Gastrocnemius medialis (tissue), 4 donors: Measurements from ENCODE around the gene YOD1. TPM values are rescaled to one million over a fixed set of nuclear protein-coding genes. Genes with fewer than 3 reads are reported as not detected.
A peak's percentile ranks its signal among the peaks of the same experiment; 100 is the strongest.

ENCODE experiments used
- ATAC-seq, 2 donors: fragments of 150-250 bp; one replicate each; pipeline ENCODE4 v1.9.1; 2016
- DNase-seq, 2 donors: peaks; one replicate each; pipeline ENCODE4 v3.0.0-alpha.2; 2019
- H3K27ac ChIP-seq, 4 donors: fragments of 200-600 bp; sonication (generic); 1 replicate in 1 of 4; 2 replicates in 3 of 4; pipeline ENCODE4 v1.5.1; 2016 to 2018; ENCODE audit warnings: mild to moderate bottlenecking in 2 of 4, moderate library complexity in 1 of 4
- H3K27me3 ChIP-seq, 3 donors: fragments of 200-600 bp; sonication (generic) in 2 of 3; 1 replicate in 1 of 3; 2 replicates in 2 of 3; pipeline versions ENCODE4 v1.5.1 to v1.6.0; 2016 to 2019; ENCODE audit warnings: mild to moderate bottlenecking in 1 of 3, moderate library complexity in 1 of 3
- H3K36me3 ChIP-seq, 2 donors: fragments of 200-600 bp; sonication (generic) in 1 of 2; one replicate each; pipeline ENCODE4 v1.5.1; 2017 to 2018
- H3K4me1 ChIP-seq, 2 donors: fragments of 200-600 bp; sonication (generic) in 1 of 2; one replicate each; pipeline ENCODE4 v1.5.1; 2016 to 2017; ENCODE audit warnings: mild to moderate bottlenecking in 2 of 2
- H3K4me3 ChIP-seq, 4 donors: fragments of 200-600 bp; sonication (generic) in 3 of 4; 1 replicate in 1 of 4; 2 replicates in 3 of 4; pipeline ENCODE4 v1.5.1; 2016 to 2019; ENCODE audit warnings: mild to moderate bottlenecking in 2 of 4
- H3K9me3 ChIP-seq, 3 donors: fragments of 200-600 bp; sonication (generic) in 2 of 3; 1 replicate in 1 of 3; 2 replicates in 2 of 3; pipeline ENCODE4 v1.5.1; 2016 to 2019
- CTCF ChIP-seq, 5 experiments: fragments of 450-650 bp in 3 of 5; fragments of 200-600 bp in 2 of 5; sonication (generic) in 2 of 5; IDR thresholded peaks in 4 of 5; conservative IDR thresholded peaks in 1 of 5; 1 replicate in 4 of 5; 2 replicates in 1 of 5; pipeline ENCODE4 v1.5.1; 2016 to 2019; ENCODE audit warnings: antibody characterized with exemption in 5 of 5, mild to moderate bottlenecking in 3 of 5, moderate library complexity in 3 of 5
- POLR2A ChIP-seq, 2 donors: fragments of 450-650 bp; IDR thresholded peaks; one replicate each; pipeline ENCODE4 v1.6.1; 2017; ENCODE audit warnings: antibody characterized with exemption in 2 of 2, mild to moderate bottlenecking in 2 of 2, moderate library complexity in 2 of 2
- in situ Hi-C, 4 donors: fragments of 200-750 bp; cut with MboI; loops; one replicate each; pipeline versions ENCODE4 v1.15.0 to v1.8.0; 2017; ENCODE audit warnings: low sequenced_read_pairs in 4 of 4
- intact Hi-C: fragments of 100-400 bp; cut with DNase I; formaldehyde crosslinking; loops from one replicate; pipeline ENCODE4 v1.15.1; 2023; ENCODE audit warnings: low total_unique reads
- total RNA-seq, 4 donors: library from RNA; depleted of rRNA; stranded (reverse); fragments of >200 nt; gene quantifications; one replicate each; pipeline versions ENCODE4 v1.1.0 to v1.2.3, GENCODE V29; 2016

Gene YOD1
- total RNA-seq, 4 donors from 2014 or later: 3.0 to 6.7 (median 6.2) TPM

GRCh38 chr1:207076181-207076955, 25.4 kb upstream of the YOD1 start:
- ATAC-seq: no peak
- no peak for DNase-seq
- in situ Hi-C loops: loop anchor here in 2 of 4 donors (5.0 to 10.0 kb wide), 2 partner anchors 34 to 328 kb away; no protein-coding TSS in a partner anchor
- H3K4me3 ChIP-seq: no peak overlapping the region
- H3K4me1 ChIP-seq: peaks cover 16 to 20% of the 10 kb centered on the region in 2 donors
- intact Hi-C loops: no loop called here
- no peaks in the 10 kb centered on the region for H3K27me3 ChIP-seq
- H3K9me3 ChIP-seq: no peaks in the 10 kb centered on the region
- H3K36me3 ChIP-seq: peaks cover 0 to 25% of the 10 kb centered on the region in 2 donors
- peak overlapping the region; percentile 4 to 72 (median 36) for H3K27ac ChIP-seq
- TF ChIP-seq CTCF (IDR thresholded peaks at IDR 0.05 in 4 of 5, conservative IDR thresholded peaks at IDR 0.05 in 1 of 5): no peak
- no peak for TF ChIP-seq POLR2A (IDR thresholded peaks at IDR 0.05)

GRCh38 chr1:207073906-207074820, 23.2 kb upstream of the YOD1 start:
- DNase-seq: no peak
- in situ Hi-C loops: loop anchor here in 3 of 4 donors (10.0 to 25.0 kb wide), 3 partner anchors 331 to 713 kb away; partner anchors contain the start of gene DYRK3 (in 1 of the 3)

GRCh38 chr1:207072233-207072632, 21.2 kb upstream of the YOD1 start:
- Histone ChIP-seq H3K4me1 (peaks cover 11 to 21% of the 10 kb centered on the region in 2 donors), H3K9me3 (no peaks in the 10 kb centered on the region), H3K36me3 (peaks cover 0 to 63% of the 10 kb centered on the region in 2 donors), H3K27me3 (no peaks in the 10 kb centered on the region), H3K27ac (peak overlapping the region in 3 of 4 donors; percentile 22 to 88 (median 28)), H3K4me3 (no peak overlapping the region)
- no peak for TF ChIP-seq CTCF (IDR thresholded peaks at IDR 0.05 in 4 of 5, conservative IDR thresholded peaks at IDR 0.05 in 1 of 5)
- no peak for TF ChIP-seq POLR2A (IDR thresholded peaks at IDR 0.05)
- ATAC-seq (no peak), DNase-seq (no peak)
- in situ Hi-C loops (loop anchor here in 3 of 4 donors (10.0 to 25.0 kb wide), 3 partner anchors 333 to 715 kb away; partner anchors contain the start of gene DYRK3 (in 1 of the 3)), intact Hi-C loops (no loop called here)

More at GRCh38 chr1:207073906-207074820, 23.2 kb upstream of the YOD1 start:
- intact Hi-C loops: no loop called here
- H3K27me3 ChIP-seq: no peaks in the 10 kb centered on the region
- no peaks in the 10 kb centered on the region for H3K9me3 ChIP-seq
- no peak overlapping the region for H3K4me3 ChIP-seq
- no peak for ATAC-seq
- TF ChIP-seq POLR2A (IDR thresholded peaks at IDR 0.05): no peak
- TF ChIP-seq CTCF (IDR thresholded peaks at IDR 0.05 in 4 of 5, conservative IDR thresholded peaks at IDR 0.05 in 1 of 5): no peak
- peak overlapping the region in 1 of 4 donors; percentile 88 for H3K27ac ChIP-seq
- H3K36me3 ChIP-seq: peaks cover 0 to 43% of the 10 kb centered on the region in 2 donors
- peaks cover 16 to 25% of the 10 kb centered on the region in 2 donors for H3K4me1 ChIP-seq

GRCh38 chr1:207071426-207071825, 20.4 kb upstream of the YOD1 start:
- no peak for TF ChIP-seq POLR2A (IDR thresholded peaks at IDR 0.05)
- no peak for TF ChIP-seq CTCF (IDR thresholded peaks at IDR 0.05 in 4 of 5, conservative IDR thresholded peaks at IDR 0.05 in 1 of 5)
- no peak for ATAC-seq
- H3K4me3 ChIP-seq: no peak overlapping the region
- H3K9me3 ChIP-seq: no peaks in the 10 kb centered on the region
- H3K27ac ChIP-seq: peak overlapping the region; percentile 22 to 88 (median 54)
- in situ Hi-C loops: loop anchor here in 3 of 4 donors (10.0 to 25.0 kb wide), 3 partner anchors 333 to 716 kb away; partner anchors contain the start of gene DYRK3 (in 1 of the 3)
- intact Hi-C loops: no loop called here
- H3K27me3 ChIP-seq: no peaks in the 10 kb centered on the region
- no peak for DNase-seq
- H3K4me1 ChIP-seq: peaks cover 3 to 14% of the 10 kb centered on the region in 2 donors
- H3K36me3 ChIP-seq: peaks cover 0 to 68% of the 10 kb centered on the region in 2 donors
